Bronchial epithelial cell (primary cell): ENCODE data around the gene DRAP1. TPM values are rescaled to one million over a fixed set of nuclear protein-coding genes. Genes with fewer than 3 reads are reported as not detected.

ENCODE experiments used
- DNase-seq: peaks from one replicate; pipeline ENCODE4 v3.0.0-alpha.2; 2010; ENCODE audit warnings: low read depth
- FAIRE-seq: peaks from 2 replicates; lab custom pipeline; 2011; peaks lifted over from hg19 to GRCh38; lab: Jason Lieb, UNC
- H3K27me3 ChIP-seq: 2 replicates; pipeline ENCODE4 v1.5.1; 2011; ENCODE audit warnings: low read length; ENCODE audit not compliant: control insufficient read depth, insufficient read depth
- H3K36me3 ChIP-seq: 2 replicates; pipeline ENCODE4 v1.5.1; 2011; ENCODE audit warnings: low read length; ENCODE audit not compliant: control insufficient read depth, insufficient read depth
- H3K4me3 ChIP-seq: 2 replicates; pipeline ENCODE4 v1.5.1; 2011; ENCODE audit warnings: mild to moderate bottlenecking, low read depth, low read length, control low read depth
- total RNA-seq: library from RNA; depleted of rRNA; stranded (reverse); fragments of >200 nt; gene quantifications from 2 replicates; pipeline ENCODE4 v1.2.1, GENCODE V29; 2014
- TF ChIP-seq, protein P1 (sequence below): IDR thresholded peaks from 2 replicates; pipeline ENCODE4 v1.5.1; 2011; ENCODE audit warnings: mild to moderate bottlenecking, moderate library complexity, low read length, control low read depth, inconsistent platforms; ENCODE audit not compliant: insufficient read depth, severe bottlenecking

Gene DRAP1
- total RNA-seq, 1 donor from 2014 or later: 176 TPM

DNA sequence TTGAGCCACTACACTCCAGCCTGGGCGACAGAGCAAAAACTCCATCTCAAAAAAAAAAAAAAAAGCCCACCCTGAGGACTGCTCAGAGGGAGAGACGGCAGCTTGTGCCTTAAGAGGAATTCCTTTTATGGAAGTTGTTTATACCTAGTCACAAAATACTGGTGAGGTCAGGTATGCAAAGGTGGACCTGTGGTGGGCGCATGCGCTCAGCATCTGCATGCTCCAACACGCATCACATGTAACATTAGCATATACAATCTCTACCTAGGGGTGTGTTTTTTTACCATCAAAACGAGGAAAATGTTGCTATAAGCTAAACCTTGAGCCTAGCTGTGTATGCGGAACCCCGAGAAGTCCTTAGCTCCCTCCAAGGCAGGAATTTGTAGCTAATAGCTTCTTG is 35.5 kb downstream of the DRAP1 start:
- TF ChIP-seq, protein P1, sequence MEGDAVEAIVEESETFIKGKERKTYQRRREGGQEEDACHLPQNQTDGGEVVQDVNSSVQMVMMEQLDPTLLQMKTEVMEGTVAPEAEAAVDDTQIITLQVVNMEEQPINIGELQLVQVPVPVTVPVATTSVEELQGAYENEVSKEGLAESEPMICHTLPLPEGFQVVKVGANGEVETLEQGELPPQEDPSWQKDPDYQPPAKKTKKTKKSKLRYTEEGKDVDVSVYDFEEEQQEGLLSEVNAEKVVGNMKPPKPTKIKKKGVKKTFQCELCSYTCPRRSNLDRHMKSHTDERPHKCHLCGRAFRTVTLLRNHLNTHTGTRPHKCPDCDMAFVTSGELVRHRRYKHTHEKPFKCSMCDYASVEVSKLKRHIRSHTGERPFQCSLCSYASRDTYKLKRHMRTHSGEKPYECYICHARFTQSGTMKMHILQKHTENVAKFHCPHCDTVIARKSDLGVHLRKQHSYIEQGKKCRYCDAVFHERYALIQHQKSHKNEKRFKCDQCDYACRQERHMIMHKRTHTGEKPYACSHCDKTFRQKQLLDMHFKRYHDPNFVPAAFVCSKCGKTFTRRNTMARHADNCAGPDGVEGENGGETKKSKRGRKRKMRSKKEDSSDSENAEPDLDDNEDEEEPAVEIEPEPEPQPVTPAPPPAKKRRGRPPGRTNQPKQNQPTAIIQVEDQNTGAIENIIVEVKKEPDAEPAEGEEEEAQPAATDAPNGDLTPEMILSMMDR: no peak
- FAIRE-seq (no peak), DNase-seq (peak; percentile 86)
- H3K36me3 ChIP-seq: no peaks in the 10 kb centered on the region
- no peaks in the 10 kb centered on the region for H3K27me3 ChIP-seq
- no peak overlapping the region for H3K4me3 ChIP-seq

DNA sequence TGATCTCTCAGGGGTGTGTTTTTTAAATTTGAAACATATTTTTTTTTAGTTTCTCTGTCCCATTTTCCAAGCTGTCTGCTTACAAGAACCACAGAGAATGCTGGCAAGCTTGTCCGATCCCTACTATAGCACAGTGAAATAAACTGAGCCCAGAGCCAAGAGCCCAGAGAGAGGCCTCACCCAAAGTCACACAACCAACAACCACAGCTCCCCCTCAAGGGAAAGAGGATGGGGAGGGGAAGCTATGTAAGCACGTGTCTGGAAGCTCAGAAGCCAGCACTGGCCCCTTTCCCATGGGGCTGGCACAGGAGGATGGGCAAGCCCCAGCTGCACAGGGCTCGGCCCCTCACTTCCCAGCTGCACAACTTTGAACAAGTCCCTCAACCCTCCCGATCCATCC is 39.1 kb downstream of the DRAP1 start:
- DNase-seq: no peak
- Histone ChIP-seq H3K36me3 (no peaks in the 10 kb centered on the region), H3K4me3 (no peak overlapping the region), H3K27me3 (no peaks in the 10 kb centered on the region)
- no peak for FAIRE-seq
- TF ChIP-seq, protein P1: no peak

DNA sequence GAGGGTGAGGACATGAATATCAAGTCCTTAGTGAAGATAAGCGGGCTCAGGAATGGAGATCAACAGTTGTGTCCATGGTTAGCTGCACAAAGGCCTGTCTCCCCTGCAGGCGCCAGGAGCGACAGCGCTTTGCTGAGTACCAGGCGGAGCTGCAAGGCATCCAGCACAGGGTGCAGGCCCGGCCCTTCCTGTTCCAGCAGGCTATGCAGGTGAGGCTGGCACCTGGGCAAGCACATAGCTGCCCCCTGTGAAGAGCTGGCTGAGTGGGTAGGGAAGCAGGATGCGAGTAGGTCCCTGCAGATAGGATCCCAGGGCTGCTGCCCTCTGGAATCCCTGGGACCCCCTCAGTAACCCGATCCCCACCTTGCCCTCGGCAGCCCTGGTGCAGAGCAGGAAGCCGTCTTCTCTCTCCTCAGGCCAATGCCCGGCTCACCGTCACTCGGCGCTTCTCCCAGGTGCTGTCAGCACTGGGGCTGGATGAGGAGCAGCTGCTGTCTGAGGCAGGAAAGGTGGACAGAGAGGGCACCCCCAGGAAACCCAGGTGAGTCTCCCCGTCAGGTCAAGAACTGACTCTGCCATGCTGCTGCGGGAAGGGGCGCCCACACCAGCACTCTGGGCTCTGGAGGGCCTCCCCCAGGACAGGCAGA is 39.7 kb downstream of the DRAP1 start:
- TF ChIP-seq, protein P1: no peak
- H3K36me3 ChIP-seq: peaks cover 2% of the 10 kb centered on the region
- H3K4me3 ChIP-seq: no peak overlapping the region
- FAIRE-seq: no peak
- no peaks in the 10 kb centered on the region for H3K27me3 ChIP-seq
- DNase-seq: no peak

DNA sequence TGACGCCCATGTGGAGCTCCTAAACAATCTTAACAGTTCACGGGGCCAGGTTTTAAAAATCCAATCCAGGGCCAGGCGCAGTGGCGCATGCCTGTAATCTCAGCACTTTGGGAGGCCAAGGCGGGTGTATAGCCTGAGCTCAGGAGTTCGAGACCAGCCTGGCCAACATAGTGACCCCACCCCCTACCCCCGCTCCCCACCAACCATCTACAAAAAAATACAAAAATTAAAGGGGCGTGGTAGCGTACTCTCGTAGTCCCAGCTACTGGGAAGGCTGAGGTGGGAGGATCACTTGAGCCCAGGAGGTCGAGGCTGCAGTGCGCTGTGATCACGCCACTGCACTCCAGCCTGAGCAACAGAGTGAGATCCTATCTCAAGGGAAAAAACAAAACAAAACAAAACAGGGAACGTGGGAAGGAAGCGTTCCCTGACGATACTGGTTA is 41.6 kb downstream of the DRAP1 start:
- TF ChIP-seq, protein P1: no peak
- Histone ChIP-seq H3K27me3 (no peaks in the 10 kb centered on the region), H3K36me3 (peaks cover 16% of the 10 kb centered on the region), H3K4me3 (peak overlapping the region; percentile 79)
- FAIRE-seq (no peak), DNase-seq (no peak)

DNA sequence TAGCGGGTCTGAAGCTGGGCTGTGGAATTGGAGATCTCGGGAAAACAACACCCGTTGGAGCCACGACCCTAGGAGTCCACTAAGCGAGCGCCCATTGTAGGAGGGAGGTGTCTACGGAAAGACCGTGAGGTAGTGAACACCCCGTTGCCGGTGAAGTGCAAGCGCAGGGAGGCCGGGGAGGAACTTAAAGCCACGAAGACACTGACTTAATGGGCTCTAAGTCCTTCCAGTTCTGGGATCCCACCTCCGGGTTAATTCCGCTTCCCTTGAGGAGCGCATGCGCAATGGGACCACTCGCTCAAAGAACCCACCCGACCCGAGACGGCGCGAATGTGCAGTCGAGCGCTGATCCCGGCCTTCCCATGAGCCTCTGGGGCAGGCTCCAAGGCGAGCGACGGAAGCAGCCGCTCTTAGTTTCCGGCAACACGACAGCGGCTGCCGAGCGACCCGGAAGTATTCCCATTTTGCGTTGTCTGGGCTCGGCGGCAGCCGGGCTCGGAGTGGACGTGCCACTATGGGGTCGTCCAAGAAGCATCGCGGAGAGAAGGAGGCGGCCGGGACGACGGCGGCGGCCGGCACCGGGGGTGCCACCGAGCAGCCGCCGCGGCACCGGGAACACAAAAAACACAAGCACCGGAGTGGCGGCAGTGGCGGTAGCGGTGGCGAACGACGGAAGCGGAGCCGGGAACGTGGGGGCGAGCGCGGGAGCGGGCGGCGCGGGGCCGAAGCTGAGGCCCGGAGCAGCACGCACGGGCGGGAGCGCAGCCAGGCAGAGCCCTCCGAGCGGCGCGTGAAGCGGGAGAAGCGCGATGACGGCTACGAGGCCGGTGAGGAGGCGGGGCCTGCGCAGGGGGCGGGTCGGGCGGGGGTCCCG is 42.3 kb downstream of the DRAP1 start, which contains the start of gene SART1:
TSS of gene SART1 (plus strand) at position 468 of the 874 bp plus-strand sequence. CDS start at position 515, 47 bp downstream.
- Histone ChIP-seq H3K4me3 (peak within 1 kb of the TSS; percentile 79), H3K27me3 (no peaks in the 10 kb centered on the region), H3K36me3 (peaks cover 22% of the 10 kb centered on the region)
- TF ChIP-seq, protein P1: no peak
- no peak for FAIRE-seq
- peak; percentile 91 for DNase-seq
